ENCODE results near the gene ACACA.

ACACA gene

GRCh38 chr17:37164057-37164456, 242.6 kb downstream of the ACACA start:
- no peak for TF ChIP-seq ZFX (IDR thresholded peaks at IDR 0.05)
- TF ChIP-seq CTCF (conservative IDR thresholded peaks at IDR 0.05): no peak
- H3K27ac ChIP-seq: no peak overlapping the region

DNA sequence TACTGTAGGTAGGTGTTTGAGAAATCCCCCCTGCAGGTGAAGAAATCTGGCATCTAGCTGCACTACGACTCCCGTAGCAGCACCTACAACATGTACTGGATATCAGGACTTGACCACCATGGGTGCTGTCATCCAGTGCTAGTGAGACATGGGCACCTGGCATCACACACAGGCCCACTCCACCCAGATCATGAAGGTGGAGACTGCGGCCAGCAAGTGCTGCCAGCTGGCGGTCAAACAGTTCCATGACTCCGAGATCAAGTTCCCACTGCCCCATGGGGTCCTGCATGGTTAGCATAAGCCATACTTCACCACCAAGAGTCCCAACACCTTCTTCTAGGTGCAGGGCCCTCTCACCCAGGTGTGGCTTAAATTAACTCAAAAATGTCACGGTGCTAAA, 243.8 kb downstream of the ACACA start:
- H3K27ac ChIP-seq: no peak overlapping the region
- no peak for TF ChIP-seq CTCF (conservative IDR thresholded peaks at IDR 0.05)
- no peak for TF ChIP-seq ZFX (IDR thresholded peaks at IDR 0.05)

DNA sequence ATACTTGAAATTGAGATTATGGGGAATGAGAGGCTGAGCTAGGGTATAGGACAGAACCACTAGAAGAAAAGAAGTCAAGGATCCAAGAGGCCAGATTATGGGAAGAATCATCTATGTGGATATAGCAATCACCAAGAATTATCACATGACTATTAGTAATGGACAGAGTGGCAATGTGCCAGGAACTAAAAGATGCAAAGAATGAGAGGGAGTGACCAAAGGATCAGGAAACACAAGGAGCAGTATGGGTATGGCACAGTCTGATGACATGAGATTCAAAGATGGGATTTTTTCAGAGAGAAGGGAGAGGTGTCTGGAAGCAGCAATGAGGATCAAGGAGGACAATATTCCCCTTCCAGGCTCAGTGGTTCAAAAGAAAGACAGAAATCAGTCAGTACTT, 245.7 kb downstream of the ACACA start:
- TF ChIP-seq ZFX (IDR thresholded peaks at IDR 0.05): no peak
- TF ChIP-seq CTCF (conservative IDR thresholded peaks at IDR 0.05): no peak
- H3K27ac ChIP-seq: no peak overlapping the region

- H3K27ac ChIP-seq: no peak overlapping the region
- no peak for TF ChIP-seq CTCF (conservative IDR thresholded peaks at IDR 0.05)
- no peak for TF ChIP-seq ZFX (IDR thresholded peaks at IDR 0.05)
These were observed 248.3 kb downstream of the ACACA start for GRCh38 chr17:37158290-37158689.

DNA sequence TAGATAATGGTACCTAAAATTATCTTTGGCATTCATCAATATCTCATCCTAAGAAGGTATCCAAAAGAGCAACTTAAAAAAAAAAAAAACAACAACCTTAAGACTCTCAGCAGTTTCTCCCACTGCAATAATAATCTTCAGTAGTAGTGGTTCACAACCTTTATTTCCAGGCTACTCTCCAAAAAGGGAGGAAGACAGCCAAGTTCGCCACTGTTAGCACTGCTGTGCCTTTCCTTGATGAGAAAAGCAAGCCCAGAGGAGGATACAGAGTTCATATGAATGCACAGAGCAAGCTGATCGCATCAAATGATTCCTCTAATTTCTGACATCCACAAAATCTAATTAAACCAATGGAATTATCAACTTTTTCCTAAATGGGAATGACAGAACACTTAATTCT, 258.5 kb downstream of the ACACA start:
- no peak for TF ChIP-seq CTCF (conservative IDR thresholded peaks at IDR 0.05)
- TF ChIP-seq ZFX (IDR thresholded peaks at IDR 0.05): no peak
- H3K27ac ChIP-seq: no peak overlapping the region

DNA sequence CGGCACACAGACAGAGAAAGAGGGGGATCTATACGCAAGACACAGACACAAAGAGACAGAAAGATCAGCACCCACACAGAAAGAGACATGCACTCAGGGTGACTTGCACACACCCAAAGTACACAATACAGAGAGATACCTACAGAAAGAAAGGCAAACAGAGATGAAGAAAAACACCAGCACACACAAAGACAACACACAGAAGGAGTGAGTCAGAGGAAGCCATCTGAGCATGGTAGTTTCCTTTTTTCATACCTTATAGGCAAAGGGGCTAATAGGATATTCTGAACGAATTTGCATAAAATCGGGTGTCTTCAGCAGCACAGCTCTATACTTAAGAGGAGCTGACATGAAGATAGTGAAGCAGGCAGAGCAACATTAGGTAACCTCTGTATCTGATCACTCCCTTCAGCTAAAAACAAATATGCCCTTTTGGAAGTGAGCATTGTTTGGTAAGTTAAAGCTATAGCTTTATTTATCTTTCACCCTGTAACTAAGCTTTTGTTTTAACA, 259.3 kb downstream of the ACACA start:
- no peak overlapping the region; the same call in 1 of the 2 replicates for H3K27ac ChIP-seq
- TF ChIP-seq ZFX (IDR thresholded peaks at IDR 0.05) (no peak), CTCF (conservative IDR thresholded peaks at IDR 0.05) (no peak)

- H3K27ac ChIP-seq: no peak overlapping the region
- TF ChIP-seq ZFX (IDR thresholded peaks at IDR 0.05) (no peak), CTCF (conservative IDR thresholded peaks at IDR 0.05) (no peak)
These were observed 260.3 kb downstream of the ACACA start for GRCh38 chr17:37146086-37147064.

Data from C4-2B (cell line).